HEK293 (cell line): ENCODE results near the gene KCNC1.
A peak's percentile ranks its signal among the peaks of the same experiment; 100 is the strongest.

Experiments used
- CTCF ChIA-PET: fragments of 350-600 bp; formaldehyde crosslinking; extraction: SDS; loops from one replicate; lab custom pipeline; 2021; ENCODE audit warnings: antibody characterized with exemption; lab: Yijun Ruan, JAX
- POLR2A ChIA-PET: fragments of 300-600 bp; formaldehyde crosslinking; extraction: SDS; loops from one replicate; lab custom pipeline; 2020; ENCODE audit warnings: antibody characterized with exemption, inconsistent platforms; lab: Yijun Ruan, JAX
- H3K27ac ChIP-seq: fragments of 200-500 bp; sonication (Bioruptor generic); 2 replicates; pipeline ENCODE4 v1.5.1; 2014; ENCODE audit warnings: low read depth, low read length, control low read depth, inconsistent platforms; ENCODE audit errors: extremely low read depth
- H3K36me3 ChIP-seq, 2 experiments: fragments of 200-500 bp in 1 of 2; sonication (Bioruptor generic) in 1 of 2; 1 replicate in 1 of 2; 2 replicates in 1 of 2; pipeline ENCODE4 v1.5.1; 2014 to 2017; ENCODE audit warnings: inconsistent platforms in 2 of 2, low read length in 2 of 2; ENCODE audit not compliant: control insufficient read depth in 2 of 2, insufficient read depth in 1 of 2
- H3K4me1 ChIP-seq: fragments of 200-500 bp; sonication (Bioruptor generic); 2 replicates; pipeline ENCODE4 v1.5.1; 2014; ENCODE audit warnings: mild to moderate bottlenecking, low read length, inconsistent platforms; ENCODE audit not compliant: control insufficient read depth, insufficient read depth
- H3K4me3 ChIP-seq: 2 replicates; pipeline ENCODE4 v1.5.1; 2011; ENCODE audit warnings: low read depth, mild to moderate bottlenecking, control low read depth, low read length, moderate library complexity
- H3K9me3 ChIP-seq: fragments of 200-500 bp; sonication (Bioruptor generic); 2 replicates; pipeline ENCODE4 v1.5.1; 2014; ENCODE audit warnings: low read depth, low read length, inconsistent platforms; ENCODE audit not compliant: control insufficient read depth, insufficient read depth
- EGR2 ChIP-seq: fragments of 450-650 bp; formaldehyde crosslinking; IDR thresholded peaks from 2 replicates; pipeline ENCODE4 v1.5.1; 2016; ENCODE audit warnings: low read depth, missing biosample characterization, missing genetic modification characterization
- FEZF1 ChIP-seq: fragments of 450-650 bp; formaldehyde crosslinking; IDR thresholded peaks from 2 replicates; pipeline ENCODE4 v1.5.1; 2016; ENCODE audit warnings: missing biosample characterization, missing genetic modification characterization
- GLIS1 ChIP-seq: fragments of 450-650 bp; formaldehyde crosslinking; IDR thresholded peaks from 2 replicates; pipeline ENCODE4 v1.5.1; 2016; ENCODE audit warnings: missing biosample characterization, missing genetic modification characterization
- GLIS2 ChIP-seq: fragments of 450-650 bp; formaldehyde crosslinking; IDR thresholded peaks from 2 replicates; pipeline ENCODE4 v1.5.1; 2016; ENCODE audit warnings: missing biosample characterization, missing genetic modification characterization
- HOXA7 ChIP-seq: sonication (generic); formaldehyde crosslinking; IDR thresholded peaks from 2 replicates; pipeline ENCODE4 v1.8.1; 2022; ENCODE audit warnings: missing genetic modification reagents, borderline replicate concordance
- KLF1 ChIP-seq: fragments of 450-650 bp; formaldehyde crosslinking; IDR thresholded peaks from 2 replicates; pipeline ENCODE4 v1.5.1; 2016; ENCODE audit warnings: missing biosample characterization, missing genetic modification characterization
- KLF9 ChIP-seq: fragments of 450-650 bp; formaldehyde crosslinking; IDR thresholded peaks from 2 replicates; pipeline ENCODE4 v1.5.1; 2016; ENCODE audit warnings: missing biosample characterization, missing genetic modification characterization, low read depth
- SP2 ChIP-seq: fragments of 450-650 bp; formaldehyde crosslinking; IDR thresholded peaks from 2 replicates; pipeline ENCODE4 v1.5.1; 2016; ENCODE audit warnings: missing biosample characterization, missing genetic modification characterization
- SP3 ChIP-seq: fragments of 450-650 bp; formaldehyde crosslinking; IDR thresholded peaks from 2 replicates; pipeline ENCODE4 v1.5.1; 2016; ENCODE audit warnings: missing biosample characterization, missing genetic modification characterization
- ZBTB17 ChIP-seq: fragments of 450-650 bp; formaldehyde crosslinking; IDR thresholded peaks from 2 replicates; pipeline ENCODE4 v1.5.1; 2016; ENCODE audit warnings: missing biosample characterization, missing genetic modification characterization
- ZBTB20 ChIP-seq: fragments of 450-650 bp; formaldehyde crosslinking; IDR thresholded peaks from 2 replicates; pipeline ENCODE4 v1.5.1; 2016; ENCODE audit warnings: missing biosample characterization, missing genetic modification characterization
- ZBTB8A ChIP-seq: fragments of 450-650 bp; formaldehyde crosslinking; IDR thresholded peaks from 2 replicates; pipeline ENCODE4 v1.5.1; 2016; ENCODE audit warnings: missing biosample characterization, missing genetic modification characterization
- ZFHX2 ChIP-seq: fragments of 450-650 bp; formaldehyde crosslinking; conservative IDR thresholded peaks from 2 replicates; pipeline ENCODE4 v1.5.1; 2016; ENCODE audit warnings: missing biosample characterization, missing genetic modification characterization
- ZIC2 ChIP-seq: fragments of 450-650 bp; formaldehyde crosslinking; IDR thresholded peaks from 2 replicates; pipeline ENCODE4 v1.5.1; 2016; ENCODE audit warnings: missing biosample characterization, missing genetic modification characterization
- ZNF16 ChIP-seq: fragments of 450-650 bp; formaldehyde crosslinking; IDR thresholded peaks from 2 replicates; pipeline ENCODE4 v1.5.1; 2016; ENCODE audit warnings: low read depth, missing biosample characterization, missing genetic modification characterization
- ZNF335 ChIP-seq: fragments of 450-650 bp; formaldehyde crosslinking; conservative IDR thresholded peaks from 2 replicates; pipeline ENCODE4 v1.5.1; 2016; ENCODE audit warnings: missing biosample characterization, missing genetic modification characterization
- ZNF354C ChIP-seq: fragments of 450-650 bp; formaldehyde crosslinking; IDR thresholded peaks from 2 replicates; pipeline ENCODE4 v1.5.1; 2016; ENCODE audit warnings: missing biosample characterization, missing genetic modification characterization, low read depth, borderline replicate concordance
- ZNF571 ChIP-seq: fragments of 450-650 bp; formaldehyde crosslinking; IDR thresholded peaks from 2 replicates; pipeline ENCODE4 v1.5.0; 2017; ENCODE audit warnings: missing biosample characterization, missing genetic modification characterization
- ZNF830 ChIP-seq: fragments of 450-650 bp; IDR thresholded peaks from 2 replicates; pipeline ENCODE4 v1.5.0; 2018; ENCODE audit warnings: missing biosample characterization, missing genetic modification characterization, low read depth, mild to moderate bottlenecking, moderate library complexity
- ZXDB ChIP-seq: fragments of 450-650 bp; formaldehyde crosslinking; IDR thresholded peaks from 2 replicates; pipeline ENCODE4 v1.5.1; 2016; ENCODE audit warnings: missing biosample characterization, missing genetic modification characterization
- TF ChIP-seq, protein P1 (sequence below): fragments of 450-650 bp; formaldehyde crosslinking; IDR thresholded peaks from 2 replicates; pipeline ENCODE4 v1.5.1; 2016; ENCODE audit warnings: missing biosample characterization, missing genetic modification characterization
- TF ChIP-seq, protein P2 (sequence below): fragments of 450-650 bp; formaldehyde crosslinking; optimal IDR thresholded peaks from 2 replicates; pipeline ENCODE3; 2016; ENCODE audit warnings: missing biosample characterization, mild to moderate bottlenecking, missing genetic modification characterization
- TF ChIP-seq, protein P3 (sequence below): fragments of 450-650 bp; formaldehyde crosslinking; IDR thresholded peaks from 2 replicates; pipeline ENCODE4 v1.5.1; 2017; ENCODE audit warnings: missing biosample characterization, missing genetic modification characterization

KCNC1 gene

DNA sequence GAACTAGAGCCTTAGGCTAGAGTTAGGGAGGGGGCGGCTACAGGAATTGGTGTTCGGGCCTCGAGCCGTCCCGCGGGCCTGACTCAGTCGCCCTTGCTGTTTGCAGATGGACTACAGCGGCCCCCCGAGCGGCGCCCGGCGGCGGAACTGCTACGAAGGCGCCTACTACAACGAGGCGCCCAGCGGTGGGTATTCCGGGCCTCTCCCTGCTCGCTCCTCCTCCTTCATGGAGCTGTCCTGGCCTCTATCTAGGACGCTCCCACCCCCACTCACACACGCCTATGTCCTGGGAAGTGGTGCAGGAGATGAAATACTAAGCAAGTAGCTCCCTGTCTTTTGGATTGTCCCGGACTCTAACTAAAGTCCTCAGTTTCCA, 13.8 kb upstream of the KCNC1 start (continued):
- TF ChIP-seq ZNF571 (tag by site-specific recombination) (no peak), KLF9 (no peak)

DNA sequence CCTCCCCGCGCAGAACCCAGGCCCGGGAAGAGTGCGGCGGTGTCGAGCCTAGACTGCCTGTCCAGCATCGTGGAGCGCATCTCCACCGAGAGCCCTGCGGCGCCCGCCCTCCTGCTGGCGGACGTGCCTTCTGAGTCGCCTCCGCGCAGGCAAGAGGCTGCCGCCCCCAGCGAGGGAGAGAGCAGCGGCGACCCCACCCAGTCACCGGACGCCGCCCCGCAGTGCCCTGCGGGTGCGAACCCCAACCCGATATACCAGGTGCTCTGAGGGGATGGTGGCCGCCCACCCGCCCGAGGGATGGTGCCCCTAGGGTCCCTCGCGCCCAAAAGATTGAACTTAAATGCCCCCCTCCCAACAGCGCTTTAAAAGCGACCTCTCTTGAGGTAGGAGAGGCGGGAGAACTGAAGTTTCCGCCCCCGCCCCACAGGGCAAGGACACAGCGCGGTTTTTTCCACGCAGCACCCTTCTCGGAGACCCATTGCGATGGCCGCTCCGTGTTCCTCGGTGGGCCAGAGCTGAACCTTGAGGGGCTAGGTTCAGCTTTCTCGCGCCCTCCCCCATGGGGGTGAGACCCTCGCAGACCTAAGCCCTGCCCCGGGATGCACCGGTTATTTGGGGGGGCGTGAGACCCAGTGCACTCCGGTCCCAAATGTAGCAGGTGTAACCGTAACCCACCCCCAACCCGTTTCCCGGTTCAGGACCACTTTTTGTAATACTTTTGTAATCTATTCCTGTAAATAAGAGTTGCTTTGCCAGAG, 13.2 kb upstream of the KCNC1 start:
- peak overlapping the region; percentile 7 for H3K4me3 ChIP-seq
- ChIA-PET POLR2A (interaction anchor here (0.5 kb wide), 1 partner anchor 147 kb away, joined by 3 read pairs; no protein-coding TSS in a partner anchor), CTCF (interaction anchor here (0.6 to 3.2 kb wide), 21 partner anchors 9 to 1774 kb away, joined by 3 to 48 read pairs (median 3); partner anchors contain the start of genes KCNC1 and OTOG)
- no peaks in the 10 kb centered on the region for H3K4me1 ChIP-seq
- H3K9me3 ChIP-seq: no peaks in the 10 kb centered on the region
- no peak for TF ChIP-seq ZXDB (tag by site-specific recombination)
- 0 out of 2 replicates have a peak, but pooled peaks have one; percentile 23 for TF ChIP-seq EGR2
- peak; percentile 66 for TF ChIP-seq ZBTB8A
- peak; percentile 68 for TF ChIP-seq ZBTB17
- no peak for TF ChIP-seq ZNF830 (tag by site-specific recombination)
- TF ChIP-seq GLIS2 (tag by site-specific recombination): peak; percentile 81
- TF ChIP-seq ZNF335 (tag by site-specific recombination): peak; percentile 52
- TF ChIP-seq ZBTB20 (tag by site-specific recombination): peak; percentile 42; the same call in 1 of the 2 replicates
- TF ChIP-seq SP2 (tag by site-specific recombination): peak; percentile 79
- TF ChIP-seq ZIC2 (tag by site-specific recombination): peak; percentile 84
- TF ChIP-seq KLF1 (tag by site-specific recombination): peak; percentile 85
- peak; percentile 56 for TF ChIP-seq SP3
- TF ChIP-seq, protein P1, sequence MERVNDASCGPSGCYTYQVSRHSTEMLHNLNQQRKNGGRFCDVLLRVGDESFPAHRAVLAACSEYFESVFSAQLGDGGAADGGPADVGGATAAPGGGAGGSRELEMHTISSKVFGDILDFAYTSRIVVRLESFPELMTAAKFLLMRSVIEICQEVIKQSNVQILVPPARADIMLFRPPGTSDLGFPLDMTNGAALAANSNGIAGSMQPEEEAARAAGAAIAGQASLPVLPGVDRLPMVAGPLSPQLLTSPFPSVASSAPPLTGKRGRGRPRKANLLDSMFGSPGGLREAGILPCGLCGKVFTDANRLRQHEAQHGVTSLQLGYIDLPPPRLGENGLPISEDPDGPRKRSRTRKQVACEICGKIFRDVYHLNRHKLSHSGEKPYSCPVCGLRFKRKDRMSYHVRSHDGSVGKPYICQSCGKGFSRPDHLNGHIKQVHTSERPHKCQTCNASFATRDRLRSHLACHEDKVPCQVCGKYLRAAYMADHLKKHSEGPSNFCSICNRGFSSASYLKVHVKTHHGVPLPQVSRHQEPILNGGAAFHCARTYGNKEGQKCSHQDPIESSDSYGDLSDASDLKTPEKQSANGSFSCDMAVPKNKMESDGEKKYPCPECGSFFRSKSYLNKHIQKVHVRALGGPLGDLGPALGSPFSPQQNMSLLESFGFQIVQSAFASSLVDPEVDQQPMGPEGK (tag by site-specific recombination): 0 out of 2 replicates have a peak, but pooled peaks have one; percentile 48
- TF ChIP-seq FEZF1 (tag by site-specific recombination): 0 out of 2 replicates have a peak, but pooled peaks have one; percentile 9
- no peak for TF ChIP-seq ZNF16 (tag by site-specific recombination)
- TF ChIP-seq ZNF354C (tag by site-specific recombination): no peak
- TF ChIP-seq, protein P2, sequence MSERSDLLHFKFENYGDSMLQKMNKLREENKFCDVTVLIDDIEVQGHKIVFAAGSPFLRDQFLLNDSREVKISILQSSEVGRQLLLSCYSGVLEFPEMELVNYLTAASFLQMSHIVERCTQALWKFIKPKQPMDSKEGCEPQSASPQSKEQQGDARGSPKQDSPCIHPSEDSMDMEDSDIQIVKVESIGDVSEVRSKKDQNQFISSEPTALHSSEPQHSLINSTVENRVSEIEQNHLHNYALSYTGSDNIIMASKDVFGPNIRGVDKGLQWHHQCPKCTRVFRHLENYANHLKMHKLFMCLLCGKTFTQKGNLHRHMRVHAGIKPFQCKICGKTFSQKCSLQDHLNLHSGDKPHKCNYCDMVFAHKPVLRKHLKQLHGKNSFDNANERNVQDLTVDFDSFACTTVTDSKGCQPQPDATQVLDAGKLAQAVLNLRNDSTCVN (tag by site-specific recombination): peak; percentile 49
- TF ChIP-seq ZFHX2 (tag by site-specific recombination): peak; percentile 63
- TF ChIP-seq, protein P3, sequence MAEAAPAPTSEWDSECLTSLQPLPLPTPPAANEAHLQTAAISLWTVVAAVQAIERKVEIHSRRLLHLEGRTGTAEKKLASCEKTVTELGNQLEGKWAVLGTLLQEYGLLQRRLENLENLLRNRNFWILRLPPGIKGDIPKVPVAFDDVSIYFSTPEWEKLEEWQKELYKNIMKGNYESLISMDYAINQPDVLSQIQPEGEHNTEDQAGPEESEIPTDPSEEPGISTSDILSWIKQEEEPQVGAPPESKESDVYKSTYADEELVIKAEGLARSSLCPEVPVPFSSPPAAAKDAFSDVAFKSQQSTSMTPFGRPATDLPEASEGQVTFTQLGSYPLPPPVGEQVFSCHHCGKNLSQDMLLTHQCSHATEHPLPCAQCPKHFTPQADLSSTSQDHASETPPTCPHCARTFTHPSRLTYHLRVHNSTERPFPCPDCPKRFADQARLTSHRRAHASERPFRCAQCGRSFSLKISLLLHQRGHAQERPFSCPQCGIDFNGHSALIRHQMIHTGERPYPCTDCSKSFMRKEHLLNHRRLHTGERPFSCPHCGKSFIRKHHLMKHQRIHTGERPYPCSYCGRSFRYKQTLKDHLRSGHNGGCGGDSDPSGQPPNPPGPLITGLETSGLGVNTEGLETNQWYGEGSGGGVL: 0 out of 2 replicates have a peak, but pooled peaks have one; percentile 7
- TF ChIP-seq GLIS1 (tag by site-specific recombination): peak; percentile 72
- TF ChIP-seq HOXA7 (CRISPR knock-in tag): no peak
- no peak overlapping the region for H3K27ac ChIP-seq
- H3K36me3 ChIP-seq: no peaks in the 10 kb centered on the region
